HepG2 (cell line): ENCODE measurements around the gene RIIAD1. TPM values are rescaled to one million over a fixed set of nuclear protein-coding genes. Genes with fewer than 3 reads are reported as not detected.

Experiments used
- KIAA2018 ChIP-seq: sonication (generic); formaldehyde crosslinking; IDR thresholded peaks from 2 replicates; pipeline ENCODE4 v1.5.0; 2020; ENCODE audit warnings: mild to moderate bottlenecking, missing genetic modification reagents, borderline replicate concordance
- PBX2 ChIP-seq: IDR thresholded peaks from 2 replicates; pipeline ENCODE4 v1.6.1; 2016; ENCODE audit warnings: control low read depth
- RBFOX2 ChIP-seq: fragments of 200-400 bp; formaldehyde crosslinking; IDR thresholded peaks from 2 replicates; pipeline ENCODE4 v1.6.1; 2017; ENCODE audit warnings: low read depth, mild to moderate bottlenecking, low read length
- ZNF724P ChIP-seq: sonication (generic); formaldehyde crosslinking; IDR thresholded peaks from 2 replicates; pipeline ENCODE4 v1.8.0; 2022; ENCODE audit warnings: missing genetic modification reagents, borderline replicate concordance
- polyA plus RNA-seq, 8 experiments: library from polyadenylated mRNA; depleted of rRNA in 3 of 8; stranded (reverse) in 7 of 8; unstranded in 1 of 8; fragments of >200 nt; fragmentation: Illumina TruSeq in 4 of 8; extraction: Trizol in 4 of 8; gene quantifications; 2 replicates each; pipeline versions ENCODE4 v1.2.1 to v1.2.3, GENCODE V29; 2011 to 2016; ENCODE audit warnings: low read depth in 4 of 8, missing spikeins in 1 of 8, mixed read lengths in 1 of 8; ENCODE audit not compliant: insufficient read depth in 1 of 8
- total RNA-seq, 5 experiments: library from RNA; depleted of rRNA; stranded (reverse); fragments of >200 nt; fragmentation: Illumina TruSeq; extraction: Trizol; gene quantifications; 2 replicates each; pipeline ENCODE4 v1.2.3, GENCODE V29; 2016; ENCODE audit warnings: low read depth in 1 of 5

The RIIAD1 gene
- total and polyA plus RNA-seq, 2 of the 13 experiments (the other 11 are each of a cell fraction or from before 2014, with no cell fraction given): not detected

- TF ChIP-seq RBFOX2 (no peak), ZNF724P (CRISPR knock-in tag) (no peak), PBX2 (CRISPR knock-in tag) (no peak), KIAA2018 (CRISPR knock-in tag) (no peak)
- TF ChIP-seq, all 625 proteins: peak for 0
These were observed 34.8 kb upstream of the RIIAD1 start (continued) for GRCh38 chr1:151686561-151686960.
